ENCODE measurements around the gene ISM2. TPM values are rescaled to one million over a fixed set of nuclear protein-coding genes. Genes with fewer than 3 reads are reported as not detected.

ISM2 gene
- polyA plus RNA-seq, 4 donors, result 0.01 to 0.03 TPM; not detected in 2

DNA sequence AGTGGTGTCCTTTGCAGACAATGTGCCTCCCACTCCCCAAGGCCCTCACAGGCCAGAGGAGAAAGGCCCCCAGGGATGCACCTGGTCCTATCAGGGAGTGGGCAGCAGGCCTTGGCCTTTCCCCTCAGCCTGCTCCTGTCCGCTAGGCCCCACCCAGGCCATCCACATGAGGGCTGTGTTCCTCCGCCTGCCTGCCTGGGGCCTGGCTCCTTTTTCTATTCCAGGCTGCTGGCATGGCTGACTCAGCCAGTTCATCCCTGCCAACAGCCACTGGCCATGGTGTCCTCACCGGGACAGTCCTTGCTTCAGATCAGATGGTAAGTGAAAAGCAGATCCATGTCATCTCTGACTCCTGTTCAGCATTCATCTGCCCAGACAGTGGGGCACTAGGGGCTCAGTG is 13.4 kb downstream of the ISM2 start:
- Histone ChIP-seq H3K9me3 (ENCODE audit: control insufficient read depth in 2 of 2, insufficient read depth in 1 of 2, low read depth in 1 of 2, low read length in 1 of 2) (no peaks in the 10 kb centered on the region), H3K36me3 (ENCODE audit: control insufficient read depth in 3 of 3, insufficient read depth in 2 of 3, low read depth in 1 of 3, low read length in 3 of 3) (no peaks in the 10 kb centered on the region), H3K27me3 (ENCODE audit: control insufficient read depth in 3 of 3, insufficient read depth in 3 of 3, low read length in 3 of 3) (no peaks in the 10 kb centered on the region), H3K4me1 (ENCODE audit: control insufficient read depth in 3 of 3, insufficient read depth in 2 of 3, low read depth in 1 of 3, low read length in 2 of 3) (no peaks in the 10 kb centered on the region), H3K4me3 (ENCODE audit: low read depth in 1 of 3, low read length in 3 of 3) (no peak overlapping the region), H3K27ac (ENCODE audit: low read depth in 1 of 3, low read length in 2 of 3) (no peak overlapping the region)
- WGBS, 3 donors, result 84 to 90% (median 87%) methylated on average over 3 of the region's 3 CpGs
- FAIRE-seq (no peak), DNase-seq (no peak)

DNA sequence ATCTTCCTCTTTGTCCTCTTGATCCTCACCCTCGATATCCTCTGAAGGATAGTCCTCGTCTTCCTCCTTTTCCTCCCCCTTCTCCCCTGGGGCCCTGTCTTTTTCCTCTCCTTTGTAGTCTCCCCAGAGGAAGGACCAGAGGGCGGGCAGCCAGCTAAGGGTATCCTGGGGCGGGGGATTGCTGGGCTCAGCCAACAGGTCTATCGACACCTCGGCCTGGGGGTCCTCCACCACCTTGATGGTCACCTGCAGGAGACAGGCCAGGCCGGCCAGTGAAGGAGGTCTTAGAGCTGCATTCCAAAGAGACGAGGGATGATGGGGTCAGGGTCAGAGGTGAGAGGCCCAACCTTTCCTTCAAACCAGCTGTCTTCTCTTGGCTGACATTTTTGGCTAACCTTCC is 16.2 kb downstream of the ISM2 start:
- H3K9me3 ChIP-seq (ENCODE audit: control insufficient read depth in 2 of 2, insufficient read depth in 1 of 2, low read depth in 1 of 2, low read length in 1 of 2), result no peaks in the 10 kb centered on the region
- no peaks in the 10 kb centered on the region for H3K4me1 ChIP-seq (ENCODE audit: control insufficient read depth in 3 of 3, insufficient read depth in 2 of 3, low read depth in 1 of 3, low read length in 2 of 3)
- FAIRE-seq (no peak), DNase-seq (no peak)
- H3K4me3 ChIP-seq (ENCODE audit: low read depth in 1 of 3, low read length in 3 of 3), result no peak overlapping the region
- H3K36me3 ChIP-seq (ENCODE audit: control insufficient read depth in 3 of 3, insufficient read depth in 2 of 3, low read depth in 1 of 3, low read length in 3 of 3), result no peaks in the 10 kb centered on the region
- WGBS, 3 donors, result 80 to 90% (median 87%) methylated on average over 8 of the region's 8 CpGs
- no peaks in the 10 kb centered on the region for H3K27me3 ChIP-seq (ENCODE audit: control insufficient read depth in 3 of 3, insufficient read depth in 3 of 3, low read length in 3 of 3)
- H3K27ac ChIP-seq (ENCODE audit: low read depth in 1 of 3, low read length in 2 of 3), result no peak overlapping the region

DNA sequence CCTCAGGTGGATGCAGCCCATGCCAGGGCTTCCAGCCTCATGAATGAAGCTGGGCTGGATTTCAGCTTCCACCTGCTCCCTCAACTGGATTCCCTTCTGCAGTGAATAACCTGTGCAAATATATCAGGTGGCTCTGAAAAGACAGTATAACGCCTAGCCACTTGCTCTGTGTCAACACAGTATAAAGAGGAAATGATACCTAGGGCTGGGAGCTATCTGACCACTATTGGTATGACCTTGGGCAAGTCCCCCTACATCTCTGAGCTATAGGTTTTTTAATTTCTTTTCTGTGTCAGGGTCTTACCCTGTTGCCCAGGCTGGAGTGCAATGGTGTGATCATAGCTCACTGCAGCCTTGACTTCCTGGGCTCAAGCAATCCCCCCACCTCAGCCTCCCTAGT is 19.8 kb downstream of the ISM2 start:
- DNase-seq (no peak), FAIRE-seq (no peak)
- H3K4me1 ChIP-seq (ENCODE audit: control insufficient read depth in 3 of 3, insufficient read depth in 2 of 3, low read depth in 1 of 3, low read length in 2 of 3), result no peaks in the 10 kb centered on the region
- no peak overlapping the region for H3K4me3 ChIP-seq (ENCODE audit: low read depth in 1 of 3, low read length in 3 of 3)
- no peaks in the 10 kb centered on the region for H3K9me3 ChIP-seq (ENCODE audit: control insufficient read depth in 2 of 2, insufficient read depth in 1 of 2, low read depth in 1 of 2, low read length in 1 of 2)
- no peak overlapping the region for H3K27ac ChIP-seq (ENCODE audit: low read depth in 1 of 3, low read length in 2 of 3)
- H3K27me3 ChIP-seq (ENCODE audit: control insufficient read depth in 3 of 3, insufficient read depth in 3 of 3, low read length in 3 of 3), result no peaks in the 10 kb centered on the region
- no peaks in the 10 kb centered on the region for H3K36me3 ChIP-seq (ENCODE audit: control insufficient read depth in 3 of 3, insufficient read depth in 2 of 3, low read depth in 1 of 3, low read length in 3 of 3)
- 38 to 74% (median 61%) methylated on average over 1 of the region's 1 CpG for WGBS, 3 donors

DNA sequence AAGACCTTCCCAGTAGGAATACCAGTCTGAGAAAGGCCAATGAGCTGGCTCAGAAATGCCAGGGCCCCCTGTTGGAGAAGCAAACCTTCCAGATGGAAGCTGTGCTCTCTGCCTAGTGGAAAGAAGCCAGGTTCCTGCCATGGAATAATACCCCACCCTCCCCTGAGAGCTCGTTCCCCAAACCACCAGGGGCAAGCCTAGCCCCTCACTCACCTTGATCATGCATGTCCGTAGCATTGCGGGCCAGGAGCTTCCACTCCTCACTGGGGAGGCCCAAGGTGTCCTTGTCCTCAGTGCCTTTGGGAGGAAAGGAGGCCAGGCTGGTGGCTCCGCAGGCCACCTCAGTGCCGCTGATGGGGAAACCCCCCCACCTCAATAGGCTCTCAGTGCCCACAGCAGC is 20.6 kb downstream of the ISM2 start:
- Histone ChIP-seq H3K27me3 (ENCODE audit: control insufficient read depth in 3 of 3, insufficient read depth in 3 of 3, low read length in 3 of 3) (no peaks in the 10 kb centered on the region), H3K9me3 (ENCODE audit: control insufficient read depth in 2 of 2, insufficient read depth in 1 of 2, low read depth in 1 of 2, low read length in 1 of 2) (no peaks in the 10 kb centered on the region), H3K27ac (ENCODE audit: low read depth in 1 of 3, low read length in 2 of 3) (no peak overlapping the region), H3K4me3 (ENCODE audit: low read depth in 1 of 3, low read length in 3 of 3) (no peak overlapping the region), H3K4me1 (ENCODE audit: control insufficient read depth in 3 of 3, insufficient read depth in 2 of 3, low read depth in 1 of 3, low read length in 2 of 3) (no peaks in the 10 kb centered on the region), H3K36me3 (ENCODE audit: control insufficient read depth in 3 of 3, insufficient read depth in 2 of 3, low read depth in 1 of 3, low read length in 3 of 3) (no peaks in the 10 kb centered on the region)
- 90 to 91% (median 90%) methylated on average over 5 of the region's 5 CpGs for WGBS, 3 donors
- DNase-seq, result no peak
- FAIRE-seq, result no peak

DNA sequence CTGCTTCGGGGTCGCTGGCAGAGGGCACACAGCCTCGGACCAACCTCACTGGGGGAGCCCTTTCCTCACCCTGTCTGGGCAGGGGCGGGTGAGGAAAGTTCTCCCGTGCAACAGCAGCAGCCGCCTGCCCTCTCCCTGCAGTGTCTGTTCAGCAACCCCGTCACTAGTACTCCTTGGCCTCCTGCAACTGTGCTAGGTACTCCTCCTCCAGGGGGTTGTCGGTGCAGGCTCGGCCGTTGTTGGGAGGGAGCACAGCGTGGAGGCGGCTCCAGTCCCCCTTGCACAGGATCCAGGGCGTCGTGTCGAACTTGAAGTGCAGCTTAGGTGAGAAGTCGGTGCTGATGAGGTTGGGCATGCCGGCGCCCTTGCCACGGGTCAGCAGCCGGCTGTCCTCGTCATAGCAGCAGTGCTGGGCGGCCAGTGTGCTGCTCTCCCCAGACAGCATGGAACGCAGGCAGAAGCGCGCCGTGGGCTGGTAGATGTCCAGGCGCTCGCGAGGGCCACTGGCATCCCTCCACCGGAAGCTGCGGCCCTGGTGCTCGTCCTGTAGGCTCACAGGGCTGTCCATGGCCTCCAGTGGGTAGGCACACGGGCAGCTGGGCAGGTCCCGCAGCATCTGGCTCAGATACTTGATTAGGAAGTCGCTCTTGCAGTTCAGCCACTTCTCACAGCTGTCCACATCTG is 23.0 kb downstream of the ISM2 start:
- Histone ChIP-seq H3K27ac (ENCODE audit: low read depth in 1 of 3, low read length in 2 of 3) (no peak overlapping the region), H3K4me1 (ENCODE audit: control insufficient read depth in 3 of 3, insufficient read depth in 2 of 3, low read depth in 1 of 3, low read length in 2 of 3) (no peaks in the 10 kb centered on the region), H3K9me3 (ENCODE audit: control insufficient read depth in 2 of 2, insufficient read depth in 1 of 2, low read depth in 1 of 2, low read length in 1 of 2) (no peaks in the 10 kb centered on the region), H3K27me3 (ENCODE audit: control insufficient read depth in 3 of 3, insufficient read depth in 3 of 3, low read length in 3 of 3) (no peaks in the 10 kb centered on the region), H3K36me3 (ENCODE audit: control insufficient read depth in 3 of 3, insufficient read depth in 2 of 3, low read depth in 1 of 3, low read length in 3 of 3) (no peaks in the 10 kb centered on the region), H3K4me3 (ENCODE audit: low read depth in 1 of 3, low read length in 3 of 3) (no peak overlapping the region)
- no peak for FAIRE-seq
- no peak for DNase-seq
- 85 to 91% (median 86%) methylated on average over 35 of the region's 35 CpGs for WGBS, 3 donors

DNA sequence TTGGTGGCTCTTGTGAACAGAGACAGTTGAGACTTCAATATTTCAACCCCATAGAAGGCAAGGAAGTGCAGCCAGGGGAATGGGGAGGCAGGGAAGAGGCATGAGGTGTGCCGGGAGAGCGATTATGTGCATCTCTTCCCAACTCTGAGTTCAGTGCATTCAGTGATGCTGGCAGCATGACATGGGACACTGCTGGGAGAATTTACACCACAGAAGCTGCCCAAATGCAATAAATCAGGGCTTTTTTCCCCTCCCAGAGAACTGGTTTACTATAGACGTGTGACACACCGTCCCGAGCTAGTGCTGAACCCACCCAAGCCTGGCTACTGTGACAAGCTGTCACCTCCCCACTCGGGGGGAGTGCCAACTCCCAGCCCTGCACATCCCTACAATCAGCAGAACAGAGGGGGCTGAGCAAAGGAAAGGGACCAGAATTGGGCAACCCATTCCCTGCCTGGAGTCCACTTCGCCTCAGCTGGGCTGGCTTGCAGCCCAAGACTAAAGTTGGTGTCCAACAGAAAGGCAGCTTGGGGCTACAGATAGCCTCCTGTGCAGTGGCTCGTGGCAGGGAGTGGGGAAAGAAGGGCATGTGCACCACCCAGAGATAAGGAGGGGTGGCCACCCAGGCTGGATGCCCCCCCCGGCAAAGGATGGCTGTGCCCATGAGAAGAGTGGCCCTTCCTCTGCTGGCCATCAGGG is 24.0 kb downstream of the ISM2 start:
- Histone ChIP-seq H3K9me3 (ENCODE audit: control insufficient read depth in 2 of 2, insufficient read depth in 1 of 2, low read depth in 1 of 2, low read length in 1 of 2) (no peaks in the 10 kb centered on the region), H3K27ac (ENCODE audit: low read depth in 1 of 3, low read length in 2 of 3) (no peak overlapping the region), H3K4me1 (ENCODE audit: control insufficient read depth in 3 of 3, insufficient read depth in 2 of 3, low read depth in 1 of 3, low read length in 2 of 3) (no peaks in the 10 kb centered on the region), H3K4me3 (ENCODE audit: low read depth in 1 of 3, low read length in 3 of 3) (no peak overlapping the region), H3K36me3 (ENCODE audit: control insufficient read depth in 3 of 3, insufficient read depth in 2 of 3, low read depth in 1 of 3, low read length in 3 of 3) (no peaks in the 10 kb centered on the region), H3K27me3 (ENCODE audit: control insufficient read depth in 3 of 3, insufficient read depth in 3 of 3, low read length in 3 of 3) (no peaks in the 10 kb centered on the region)
- FAIRE-seq (no peak), DNase-seq (no peak)
- 62 to 71% (median 67%) methylated on average over 9 of the region's 9 CpGs for WGBS, 3 donors

DNA sequence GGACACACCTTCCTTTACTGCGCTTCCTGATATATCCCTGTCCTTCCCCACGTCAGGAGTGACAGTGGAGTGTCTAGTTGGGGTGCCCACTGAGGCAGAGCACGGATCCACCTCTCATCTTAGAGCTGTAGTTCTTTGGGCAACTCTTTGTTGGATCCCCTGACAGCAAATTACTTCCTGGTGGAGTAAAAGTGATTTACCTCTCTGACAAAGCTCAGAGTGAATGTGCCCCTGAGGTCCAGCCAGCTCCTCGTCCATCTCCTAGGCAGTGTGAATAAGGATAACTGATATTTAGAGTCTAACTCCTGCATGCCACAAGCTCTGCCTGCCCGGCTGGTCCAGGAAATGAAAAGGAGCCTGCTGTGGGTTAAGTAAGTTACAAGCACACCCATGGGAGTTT is 24.7 kb downstream of the ISM2 start:
- Histone ChIP-seq H3K4me1 (ENCODE audit: control insufficient read depth in 3 of 3, insufficient read depth in 2 of 3, low read depth in 1 of 3, low read length in 2 of 3) (no peaks in the 10 kb centered on the region), H3K9me3 (ENCODE audit: control insufficient read depth in 2 of 2, insufficient read depth in 1 of 2, low read depth in 1 of 2, low read length in 1 of 2) (no peaks in the 10 kb centered on the region), H3K4me3 (ENCODE audit: low read depth in 1 of 3, low read length in 3 of 3) (no peak overlapping the region), H3K27me3 (ENCODE audit: control insufficient read depth in 3 of 3, insufficient read depth in 3 of 3, low read length in 3 of 3) (no peaks in the 10 kb centered on the region), H3K36me3 (ENCODE audit: control insufficient read depth in 3 of 3, insufficient read depth in 2 of 3, low read depth in 1 of 3, low read length in 3 of 3) (peaks cover 3 to 4% (median 4%) of the 10 kb centered on the region in 3 donors), H3K27ac (ENCODE audit: low read depth in 1 of 3, low read length in 2 of 3) (no peak overlapping the region)
- FAIRE-seq (no peak), DNase-seq (no peak)
- WGBS, 3 donors, result 58 to 73% (median 67%) methylated on average over 5 of the region's 5 CpGs

DNA sequence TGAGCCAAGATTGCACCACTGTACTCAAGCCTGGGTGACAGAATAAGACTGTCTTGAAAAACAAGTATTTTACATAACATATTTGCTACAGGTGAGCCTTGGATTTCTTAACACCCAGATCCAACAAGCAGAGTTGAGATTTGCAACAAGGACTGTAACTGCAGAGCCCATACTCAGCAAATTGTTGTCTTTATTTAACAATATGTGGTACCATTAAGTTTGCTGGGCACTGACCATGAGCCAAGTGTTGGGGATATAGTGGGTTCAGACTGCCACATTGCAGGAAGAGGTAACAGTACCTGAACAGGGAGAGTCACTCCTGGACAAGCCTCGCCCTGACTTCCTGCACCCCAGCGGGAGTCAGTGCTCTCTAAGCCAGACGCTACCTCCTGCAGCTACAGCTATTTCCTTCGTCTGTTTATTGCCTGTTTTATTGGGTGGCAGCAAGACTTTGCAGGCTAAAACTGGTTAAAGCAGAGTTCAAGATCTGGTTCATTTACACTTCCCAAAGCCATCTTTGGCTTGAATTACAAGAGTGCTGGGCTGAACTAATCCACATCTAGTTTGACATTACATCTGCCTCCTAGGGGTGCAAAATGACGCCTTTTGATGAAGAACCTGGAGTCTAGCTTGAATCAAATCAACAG is 28.3 kb downstream of the ISM2 start:
- no peak for FAIRE-seq
- no peak overlapping the region for H3K27ac ChIP-seq (ENCODE audit: low read depth in 1 of 3, low read length in 2 of 3)
- peak; percentile 35 to 36 for DNase-seq
- H3K9me3 ChIP-seq (ENCODE audit: control insufficient read depth in 2 of 2, insufficient read depth in 1 of 2, low read depth in 1 of 2, low read length in 1 of 2), result no peaks in the 10 kb centered on the region
- H3K4me3 ChIP-seq (ENCODE audit: low read depth in 1 of 3, low read length in 3 of 3), result no peak overlapping the region
- no peaks in the 10 kb centered on the region for H3K27me3 ChIP-seq (ENCODE audit: control insufficient read depth in 3 of 3, insufficient read depth in 3 of 3, low read length in 3 of 3)
- H3K36me3 ChIP-seq (ENCODE audit: control insufficient read depth in 3 of 3, insufficient read depth in 2 of 3, low read depth in 1 of 3, low read length in 3 of 3), result peaks cover 9 to 27% (median 19%) of the 10 kb centered on the region in 3 donors
- WGBS, 3 donors, result 42 to 69% (median 51%) methylated on average over 5 of the region's 5 CpGs
- H3K4me1 ChIP-seq (ENCODE audit: control insufficient read depth in 3 of 3, insufficient read depth in 2 of 3, low read depth in 1 of 3, low read length in 2 of 3), result no peaks in the 10 kb centered on the region
